Tongue (tissue), 2 donors: ENCODE measurements around the gene KAZN. TPM values are rescaled to one million over a fixed set of nuclear protein-coding genes. Genes with fewer than 3 reads are reported as not detected.

ENCODE experiments used
- DNase-seq: peaks from one replicate; pipeline ENCODE4 v3.0.0-alpha.2; 2015
- total RNA-seq: library from RNA; depleted of rRNA; stranded (reverse); fragments of >200 nt; gene quantifications from one replicate; pipeline ENCODE4 v1.2.3, GENCODE V29; 2014

The KAZN gene
- total RNA-seq, 1 donor from 2014 or later = 12.3 TPM

- DNase-seq = no peak
Measured at GRCh38 chr1:15160626-15161025, 562.1 kb downstream of the KAZN start.

GRCh38 chr1:15167386-15167785 lies 568.9 kb downstream of the KAZN start:
- no peak for DNase-seq
